GM15510 (cell line): Measurements from ENCODE around the gene ANKRD55.

Experiments used
- POLR2A ChIP-seq: IDR thresholded peaks from 3 replicates; pipeline ENCODE4 v1.6.1; 2011; ENCODE audit warnings: borderline replicate concordance; ENCODE audit not compliant: insufficient read length; ENCODE audit errors: extremely low read depth

The ANKRD55 gene

GRCh38 chr5:56233230-56233629 lies at the start of gene ANKRD55:
TSS of gene ANKRD55 (minus strand) at chr5:56233330. CDS start at chr5:56232913, 417 bp downstream.
- TF ChIP-seq POLR2A = no peak

GRCh38 chr5:56282216-56282615 lies 49.1 kb upstream of the ANKRD55 start:
- TF ChIP-seq POLR2A = no peak

- TF ChIP-seq POLR2A = no peak
Measured at GRCh38 chr5:56281489-56282165, 48.5 kb upstream of the ANKRD55 start.

GRCh38 chr5:56279979-56280378 lies 46.8 kb upstream of the ANKRD55 start:
- no peak for TF ChIP-seq POLR2A

- TF ChIP-seq POLR2A = no peak
Measured at GRCh38 chr5:56279291-56279690, 46.2 kb upstream of the ANKRD55 start.

- no peak for TF ChIP-seq POLR2A
Measured at GRCh38 chr5:56278335-56278753, 45.2 kb upstream of the ANKRD55 start.

GRCh38 chr5:56277573-56277972 lies 44.4 kb upstream of the ANKRD55 start:
- no peak for TF ChIP-seq POLR2A

GRCh38 chr5:56273376-56273955 lies 40.3 kb upstream of the ANKRD55 start:
- TF ChIP-seq POLR2A = no peak

GRCh38 chr5:56272765-56273164 lies 39.6 kb upstream of the ANKRD55 start:
- no peak for TF ChIP-seq POLR2A

GRCh38 chr5:56270568-56271392 lies 37.6 kb upstream of the ANKRD55 start:
- TF ChIP-seq POLR2A = no peak

- TF ChIP-seq POLR2A = no peak
Measured at GRCh38 chr5:56270058-56270457, 36.9 kb upstream of the ANKRD55 start.

GRCh38 chr5:56269216-56269927 lies 36.2 kb upstream of the ANKRD55 start:
- no peak for TF ChIP-seq POLR2A

GRCh38 chr5:56267856-56268255 lies 34.7 kb upstream of the ANKRD55 start:
- no peak for TF ChIP-seq POLR2A

- TF ChIP-seq POLR2A = no peak
Measured at GRCh38 chr5:56264417-56265025, 31.4 kb upstream of the ANKRD55 start.
